GM20000 (cell line): Measurements from ENCODE around the gene PHF5A.

ENCODE experiments used
- DNase-seq: peaks from one replicate; pipeline ENCODE4 v3.0.0; 2012; ENCODE audit warnings: low spot score
- CTCF ChIP-seq: IDR thresholded peaks from 2 replicates; pipeline ENCODE4 v1.5.1; 2012; ENCODE audit warnings: mild to moderate bottlenecking, control low read depth; ENCODE audit errors: extremely low read depth, missing control alignments

PHF5A gene

GRCh38 chr22:41417622-41418390 is 50.7 kb downstream of the PHF5A start:
- no peak for TF ChIP-seq CTCF
- DNase-seq, result no peak

- no peak for TF ChIP-seq CTCF
- no peak for DNase-seq
Measured at GRCh38 chr22:41415554-41415953, 52.9 kb downstream of the PHF5A start.

- no peak for TF ChIP-seq CTCF
- DNase-seq, result no peak
Measured at GRCh38 chr22:41411021-41411851, 57.3 kb downstream of the PHF5A start.

GRCh38 chr22:41410311-41410751 is 58.2 kb downstream of the PHF5A start:
- no peak for TF ChIP-seq CTCF
- no peak for DNase-seq
